Activated effector memory CD4-positive, alpha-beta T cell treated with Interleukin-2 at 50 U/mL for 16 hours (primary cell): ENCODE data around the gene ZNF800.
A peak's percentile ranks its signal among the peaks of the same experiment; 100 is the strongest.
"Not testable (repeated sequence)": the region's sequence is repeated elsewhere in the genome, so short reads cannot be mapped to it uniquely, and the experiment has no call there.

Experiments
- DNase-seq: peaks from one replicate; pipeline ENCODE4 v3.0.0-alpha.2; 2020

Gene ZNF800

GRCh38 chr7:127392566-127393367 is at the start of gene ZNF800:
ZNF800 (minus strand) TSS chr7:127392708; CDS start chr7:127391557, 1,151 bp downstream.
- DNase-seq, result peak; percentile 83

DNA sequence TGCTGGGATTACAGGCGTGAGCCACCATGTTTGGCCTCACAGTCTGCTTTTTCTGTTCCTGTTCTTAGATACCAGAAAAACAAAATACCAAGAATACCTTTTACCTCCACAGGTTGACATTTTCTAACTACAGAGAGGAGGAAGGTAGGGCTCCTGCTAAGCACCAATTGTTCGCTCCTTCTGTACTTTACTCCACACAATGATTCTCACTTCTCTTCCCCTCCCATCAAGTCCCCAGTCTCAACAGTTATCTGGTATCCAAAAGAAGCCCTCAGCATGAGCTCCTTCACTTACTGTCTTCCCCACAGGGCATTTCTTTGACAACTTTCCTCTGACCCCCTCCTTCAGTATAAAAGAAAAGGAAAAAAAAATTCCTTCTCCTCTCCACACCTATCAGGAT is 47.7 kb upstream of the ZNF800 start:
- no peak for DNase-seq

DNA sequence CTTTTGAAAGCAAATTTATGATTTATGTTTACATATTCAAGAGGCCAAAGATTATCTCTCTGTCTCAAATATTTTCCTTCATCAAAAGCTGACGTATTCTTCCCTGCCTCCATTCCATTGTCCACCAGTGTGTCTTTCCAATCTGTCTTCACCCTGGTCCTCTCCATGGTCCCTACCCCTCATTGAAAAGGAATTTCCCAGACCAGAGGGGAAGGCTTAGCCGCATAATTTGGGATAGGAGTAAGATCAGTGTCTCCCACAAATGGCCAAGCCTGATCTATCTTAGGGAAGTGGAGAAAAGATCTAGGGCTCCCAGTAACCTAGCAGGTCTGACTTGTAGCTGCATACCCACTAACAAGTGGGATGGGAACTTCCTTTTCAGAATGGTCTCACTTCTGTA is 46.3 kb upstream of the ZNF800 start:
- no peak for DNase-seq

DNA sequence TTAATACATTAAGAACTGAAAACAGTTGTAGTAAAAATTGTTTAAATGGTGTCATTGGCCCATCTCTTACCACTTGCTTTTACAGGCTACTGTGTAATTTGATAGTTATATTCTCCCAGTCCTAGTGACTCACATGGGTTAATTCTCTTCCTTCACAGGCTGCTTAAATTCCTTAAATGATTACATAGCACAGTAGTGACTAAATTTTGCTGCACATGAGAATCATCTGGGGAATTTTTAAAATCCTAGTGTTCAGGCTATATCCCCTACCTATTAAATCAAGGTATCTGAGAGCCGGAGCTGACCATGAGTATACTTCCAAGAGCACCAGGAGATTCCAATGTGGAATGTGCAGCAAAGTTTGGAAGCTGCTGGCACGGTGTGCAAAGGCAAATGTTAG is 45.3 kb upstream of the ZNF800 start:
- DNase-seq, result no peak

GRCh38 chr7:127437241-127437640 is 44.7 kb upstream of the ZNF800 start:
- no peak for DNase-seq

GRCh38 chr7:127429281-127429680 is 36.8 kb upstream of the ZNF800 start:
- DNase-seq, result not testable (repeated sequence)

DNA sequence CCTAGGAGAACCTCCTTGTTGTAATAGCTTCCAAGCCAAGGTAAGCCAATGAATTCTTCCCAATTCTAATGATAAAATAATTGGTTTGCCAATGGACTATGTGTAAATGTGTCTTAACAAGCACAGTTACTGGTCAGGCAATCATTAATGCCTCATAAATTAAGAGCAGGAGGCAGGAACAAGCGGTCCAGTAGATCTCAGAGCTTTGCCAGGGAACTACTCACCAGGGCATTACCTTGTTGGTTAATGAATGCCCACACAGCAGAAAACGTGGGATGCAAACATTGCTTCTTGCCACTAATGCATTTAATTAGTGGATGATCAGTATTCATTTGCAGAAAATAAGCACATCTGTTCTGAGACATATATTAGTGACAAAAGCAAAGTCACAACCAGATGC is 26.7 kb upstream of the ZNF800 start:
- DNase-seq, result no peak

GRCh38 chr7:127418459-127418858 is 26.0 kb upstream of the ZNF800 start:
- no peak for DNase-seq

DNA sequence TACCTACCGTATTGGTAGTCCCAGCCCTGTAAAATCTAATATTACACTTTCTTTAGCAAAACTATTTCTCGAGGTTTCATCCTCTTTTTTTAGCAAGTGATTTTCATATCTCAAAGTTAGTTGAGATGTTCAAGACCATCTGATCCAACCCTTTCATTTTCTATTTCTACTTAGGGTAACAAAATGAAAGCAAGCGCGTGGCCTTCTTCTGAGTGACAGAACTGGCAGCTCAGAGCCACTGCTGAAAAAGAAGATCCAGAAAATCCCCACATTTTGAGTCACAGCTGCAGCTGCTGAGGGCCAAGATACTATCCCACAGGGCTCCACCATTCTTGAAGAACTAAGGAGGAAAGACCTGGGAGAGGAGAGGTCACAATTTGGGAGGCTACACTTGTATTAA is 24.8 kb upstream of the ZNF800 start:
- DNase-seq, result no peak

DNA sequence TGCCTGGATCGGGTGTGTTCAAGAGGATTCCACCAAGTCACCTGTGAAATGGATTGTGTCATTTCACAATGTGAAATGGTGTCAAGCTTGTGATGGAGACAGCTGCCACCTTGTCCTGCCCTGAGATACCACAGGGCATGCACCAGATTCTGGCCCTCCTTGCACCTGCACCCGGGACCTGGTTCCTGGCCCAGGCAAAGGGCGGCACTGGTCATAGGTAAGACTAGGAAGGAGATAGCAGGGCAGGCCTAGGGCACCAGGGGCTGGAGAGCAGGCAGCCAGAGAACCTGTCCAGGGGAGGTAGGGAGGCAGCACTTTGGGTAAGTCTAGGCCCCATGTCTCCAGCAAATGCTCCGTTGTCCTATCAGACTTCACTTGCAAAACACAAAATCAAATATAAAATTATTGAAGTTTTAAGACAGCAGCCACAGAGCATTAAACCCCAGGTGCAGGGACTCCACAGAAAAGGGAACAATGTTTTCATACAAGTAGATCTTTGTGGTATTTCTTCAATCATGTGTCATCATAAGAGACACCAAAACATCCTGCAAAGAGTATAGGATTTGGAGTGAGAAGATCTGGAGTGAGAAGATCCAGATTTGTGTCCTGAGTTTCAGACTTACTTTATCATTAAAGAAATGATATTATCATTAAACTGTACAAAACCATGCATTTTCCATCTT is 22.7 kb upstream of the ZNF800 start:
- DNase-seq, result no peak

DNA sequence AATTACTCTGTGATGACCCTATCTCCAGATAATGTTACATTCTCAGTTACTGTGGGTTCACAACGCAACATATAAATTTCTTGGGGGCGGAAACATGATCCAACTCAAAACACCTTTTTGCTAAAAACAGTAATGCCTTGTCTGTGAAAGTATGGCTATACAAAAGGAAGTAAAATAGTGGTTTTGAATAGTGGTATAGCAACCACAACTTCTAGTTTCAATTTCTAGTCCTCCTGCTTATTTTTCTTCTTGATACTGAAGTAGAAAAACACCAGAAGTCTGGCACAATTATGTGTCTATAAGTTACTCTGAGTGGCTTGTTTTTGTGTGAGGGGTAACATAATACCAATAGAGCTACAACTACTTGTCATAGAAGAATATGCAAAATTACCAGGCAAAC is 21.5 kb upstream of the ZNF800 start:
- no peak for DNase-seq

- no peak for DNase-seq
Measured at GRCh38 chr7:127413326-127413725, 20.8 kb upstream of the ZNF800 start.

DNA sequence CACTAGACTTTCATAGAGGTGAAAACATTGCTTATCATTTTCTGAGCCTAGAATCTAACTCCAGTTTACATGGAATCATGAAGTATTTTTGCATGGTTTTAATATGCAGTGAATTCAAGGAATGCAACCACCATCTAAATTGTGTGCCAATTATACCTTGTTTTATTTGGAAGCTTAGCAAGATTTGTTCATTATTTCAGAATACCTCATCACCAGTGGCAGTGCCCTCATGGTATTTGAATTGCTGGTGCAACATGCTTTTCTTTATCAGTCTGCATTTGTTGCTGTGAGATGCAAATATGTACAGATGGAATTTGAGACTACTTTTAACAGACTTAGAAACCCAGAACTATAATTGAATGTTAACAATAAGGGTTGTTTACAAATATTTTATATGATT is 18.7 kb upstream of the ZNF800 start:
- no peak for DNase-seq

- no peak for DNase-seq
Measured at GRCh38 chr7:127409629-127410028, 17.1 kb upstream of the ZNF800 start.

GRCh38 chr7:127404286-127405072 is 12.0 kb upstream of the ZNF800 start:
- DNase-seq, result no peak

- no peak for DNase-seq
Measured at GRCh38 chr7:127396184-127396583, 3.7 kb upstream of the ZNF800 start.

GRCh38 chr7:127395104-127395503 is 2.6 kb upstream of the ZNF800 start:
- not testable (repeated sequence) for DNase-seq

DNA sequence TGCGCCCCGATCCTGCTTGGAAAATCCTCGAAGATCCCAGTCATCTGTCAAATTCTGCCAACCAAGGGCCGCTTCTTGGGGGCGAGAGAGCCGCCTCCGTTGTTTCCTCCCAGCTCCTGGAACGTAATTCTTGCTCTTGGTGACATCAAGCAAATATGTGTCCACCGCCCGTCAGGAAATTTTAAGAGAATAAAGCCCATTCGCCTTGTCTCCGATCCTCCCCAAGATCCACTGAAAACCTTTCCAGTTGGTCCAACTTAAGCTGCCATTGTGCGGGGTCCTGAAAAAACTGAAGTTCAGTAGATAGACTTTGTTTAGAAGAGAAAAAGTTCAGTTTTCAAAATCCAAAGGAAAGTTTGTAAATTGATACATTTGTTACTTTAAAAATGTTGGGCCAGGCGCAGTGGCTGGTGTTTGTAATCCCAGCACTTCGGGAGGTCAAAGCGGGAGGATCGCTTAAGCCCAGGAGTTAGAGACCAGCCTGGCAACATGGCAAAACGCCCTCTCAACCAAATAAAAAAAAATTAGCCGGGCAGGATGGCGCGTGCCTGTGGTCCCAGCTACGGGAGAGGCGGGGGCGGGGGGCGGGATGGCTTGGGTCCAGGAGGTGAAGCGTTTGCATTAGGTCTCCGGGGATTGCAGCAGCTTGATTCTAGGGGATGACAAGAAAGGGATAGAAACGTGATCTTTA is 1.0 kb upstream of the ZNF800 start:
- no peak for DNase-seq

DNA sequence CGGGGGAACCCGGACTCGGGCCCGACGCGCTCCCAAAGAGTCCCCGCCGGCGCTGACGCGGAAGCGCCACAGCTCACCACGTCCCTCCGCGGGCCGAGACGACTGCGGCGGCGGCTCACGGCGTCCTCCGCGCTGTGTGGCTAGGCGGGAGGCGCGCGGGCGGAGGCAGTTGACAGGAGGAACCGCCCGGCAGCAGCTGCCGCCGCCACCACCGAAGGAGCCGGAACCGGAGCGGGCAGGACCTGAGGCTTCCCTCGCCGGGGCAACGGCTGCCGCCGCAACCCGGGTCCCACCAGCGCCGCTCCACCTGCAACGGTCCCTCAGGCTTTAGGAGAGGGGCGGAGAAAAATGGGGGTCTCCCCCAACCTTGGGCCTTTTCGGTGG is 334 bp downstream of the ZNF800 start:
- DNase-seq, result peak; percentile 59

DNA sequence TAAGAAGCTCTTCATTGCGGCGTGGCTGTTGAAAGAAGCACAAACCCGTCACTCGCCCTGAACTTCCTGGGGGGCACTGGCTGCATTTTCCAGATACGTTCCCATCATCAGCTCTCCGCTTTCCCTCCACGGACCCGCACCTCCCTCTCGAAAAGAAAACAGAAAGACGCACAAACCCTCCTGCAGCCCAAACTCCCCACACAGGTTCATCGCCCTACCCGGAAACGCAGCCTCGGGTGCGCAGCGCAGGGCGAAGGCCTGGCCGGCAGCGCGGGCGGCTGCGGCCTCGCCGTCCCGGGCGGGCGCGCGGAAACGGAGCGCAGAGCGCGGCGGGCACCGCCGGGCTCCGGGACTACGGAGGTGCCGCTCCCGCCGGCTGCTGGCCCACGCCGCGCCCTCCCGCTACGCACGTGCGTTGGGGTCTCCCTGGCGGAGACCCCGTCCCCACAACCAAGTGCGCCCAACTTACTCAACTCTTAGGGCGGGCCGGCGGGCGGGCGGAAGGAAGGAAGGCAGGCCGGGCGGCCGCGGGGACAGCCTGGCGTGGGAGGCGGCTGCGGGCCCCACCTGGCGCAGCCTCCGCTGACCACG is 822 bp downstream of the ZNF800 start:
- DNase-seq, result peak; percentile 41

- no peak for DNase-seq
Measured at GRCh38 chr7:127390817-127391590, 1.5 kb downstream of the ZNF800 start.
